Measurements from ENCODE around the gene HTT-AS.

- no peak for TF ChIP-seq EZH2 (conservative IDR thresholded peaks at IDR 0.05; ENCODE audit: low read depth, low read length)
- TF ChIP-seq STAG1 (CRISPR knock-in tag; IDR thresholded peaks at IDR 0.05), result no peak
- TF ChIP-seq CTCF (CRISPR knock-in tag; IDR thresholded peaks at IDR 0.05), result no peak
- no peak for TF ChIP-seq KLF16 (CRISPR knock-in tag; IDR thresholded peaks at IDR 0.05)
- TF ChIP-seq AGO1 (IDR thresholded peaks at IDR 0.05; ENCODE audit: low read depth, low read length, poor library complexity, severe bottlenecking), result no peak
- no peak for TF ChIP-seq ZNF317 (CRISPR knock-in tag; IDR thresholded peaks at IDR 0.05)
- no peak for TF ChIP-seq YY1 (IDR thresholded peaks at IDR 0.05; ENCODE audit: insufficient read depth, insufficient replicate concordance, low read depth, low read length)
- TF ChIP-seq ZNF207 (IDR thresholded peaks at IDR 0.05; ENCODE audit: borderline replicate concordance), result no peak
- no peak for TF ChIP-seq FOXM1 (CRISPR knock-in tag; IDR thresholded peaks at IDR 0.05)
- no peak for TF ChIP-seq HDAC2 (CRISPR knock-in tag; IDR thresholded peaks at IDR 0.05)
These were observed 8.8 kb downstream of the HTT-AS start for GRCh38 chr4:3065551-3065950.
